Astrocyte of the cerebellum (primary cell): ENCODE results near the gene QSER1.
"Not testable (repeated sequence)": the region's sequence is repeated elsewhere in the genome, so short reads cannot be mapped to it uniquely, and the experiment has no call there.

Source experiments
- DNase-seq: peaks from one replicate; pipeline ENCODE4 v3.0.0-alpha.2; 2011; ENCODE audit warnings: low read depth
- H3K4me3 ChIP-seq: 2 replicates; pipeline ENCODE4 v1.5.1; 2011; ENCODE audit warnings: mild to moderate bottlenecking, low read depth, low read length, moderate library complexity
- in situ Hi-C: cut with HindIII; loops from 2 replicates; pipeline ENCODE4 v1.10.0; 2017; ENCODE audit warnings: low sequenced_read_pairs
- TF ChIP-seq, protein P1 (sequence below): IDR thresholded peaks from 2 replicates; pipeline ENCODE4 v1.5.1; 2012; ENCODE audit warnings: low read length, low read depth, moderate library complexity, mild to moderate bottlenecking; ENCODE audit errors: missing control alignments

Gene QSER1

DNA sequence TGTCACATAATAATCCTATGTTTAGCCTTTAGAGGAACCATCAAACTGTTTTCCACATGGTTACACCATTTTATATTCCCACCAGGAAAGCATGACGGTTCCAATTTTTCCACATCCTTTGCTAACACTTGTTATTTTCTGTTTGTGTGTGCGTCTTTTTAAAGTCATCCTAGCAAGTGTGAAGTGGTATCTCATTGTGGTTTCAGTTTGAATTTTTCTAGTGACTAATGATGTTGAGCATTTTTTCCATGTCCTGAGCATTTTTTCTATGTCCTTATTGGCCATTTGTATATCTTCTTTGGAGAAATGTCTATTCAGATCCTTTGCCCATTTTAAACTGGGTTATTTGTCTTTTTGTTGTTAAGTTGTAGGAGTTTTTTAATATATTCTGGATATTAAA lies 69.4 kb downstream of the QSER1 start:
- in situ Hi-C loops, result no loop called here
- H3K4me3 ChIP-seq, result no peak overlapping the region
- peak; percentile 4 for DNase-seq
- TF ChIP-seq, protein P1, sequence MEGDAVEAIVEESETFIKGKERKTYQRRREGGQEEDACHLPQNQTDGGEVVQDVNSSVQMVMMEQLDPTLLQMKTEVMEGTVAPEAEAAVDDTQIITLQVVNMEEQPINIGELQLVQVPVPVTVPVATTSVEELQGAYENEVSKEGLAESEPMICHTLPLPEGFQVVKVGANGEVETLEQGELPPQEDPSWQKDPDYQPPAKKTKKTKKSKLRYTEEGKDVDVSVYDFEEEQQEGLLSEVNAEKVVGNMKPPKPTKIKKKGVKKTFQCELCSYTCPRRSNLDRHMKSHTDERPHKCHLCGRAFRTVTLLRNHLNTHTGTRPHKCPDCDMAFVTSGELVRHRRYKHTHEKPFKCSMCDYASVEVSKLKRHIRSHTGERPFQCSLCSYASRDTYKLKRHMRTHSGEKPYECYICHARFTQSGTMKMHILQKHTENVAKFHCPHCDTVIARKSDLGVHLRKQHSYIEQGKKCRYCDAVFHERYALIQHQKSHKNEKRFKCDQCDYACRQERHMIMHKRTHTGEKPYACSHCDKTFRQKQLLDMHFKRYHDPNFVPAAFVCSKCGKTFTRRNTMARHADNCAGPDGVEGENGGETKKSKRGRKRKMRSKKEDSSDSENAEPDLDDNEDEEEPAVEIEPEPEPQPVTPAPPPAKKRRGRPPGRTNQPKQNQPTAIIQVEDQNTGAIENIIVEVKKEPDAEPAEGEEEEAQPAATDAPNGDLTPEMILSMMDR, result no peak

DNA sequence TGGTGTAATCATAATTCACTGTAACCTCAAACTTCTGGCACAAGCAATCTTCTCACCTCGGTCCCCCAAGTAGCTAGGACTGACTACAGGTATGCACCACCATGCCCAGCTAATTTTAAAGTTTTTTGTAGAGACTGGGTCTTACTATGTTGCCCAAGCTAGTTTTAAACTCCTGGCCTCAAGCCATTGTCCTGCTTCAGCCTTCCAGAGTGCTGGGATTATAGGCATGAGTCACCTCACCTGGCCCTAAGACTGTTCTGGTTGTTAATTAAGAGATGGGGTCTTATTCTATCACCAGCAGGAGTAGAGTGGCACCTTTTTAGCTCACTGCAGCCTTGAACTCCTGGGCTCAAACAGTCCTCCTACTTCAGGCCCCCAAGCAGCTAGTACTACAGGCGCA lies 71.1 kb downstream of the QSER1 start:
- no peak overlapping the region for H3K4me3 ChIP-seq
- in situ Hi-C loops, result no loop called here
- no peak for DNase-seq
- TF ChIP-seq, protein P1, result no peak

DNA sequence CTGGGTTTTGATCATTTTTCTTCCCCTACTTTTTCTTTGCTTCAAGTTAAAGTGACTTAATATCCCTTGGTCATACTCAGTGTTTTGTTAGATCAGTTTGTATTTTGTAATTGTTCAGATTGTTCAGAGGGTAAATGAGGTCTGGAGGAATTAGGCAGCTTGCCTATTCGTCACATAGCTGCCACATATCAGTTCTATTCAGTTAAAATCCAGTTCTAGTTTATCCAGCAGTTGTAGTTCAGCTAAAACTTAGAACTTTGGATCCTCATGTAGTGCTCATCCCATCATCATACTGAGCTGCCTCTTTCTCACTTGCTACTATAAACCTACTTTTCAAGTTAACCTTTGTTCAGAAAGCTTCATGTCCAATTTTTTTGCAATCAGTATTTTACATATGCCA lies 75.9 kb downstream of the QSER1 start:
- in situ Hi-C loops, result no loop called here
- TF ChIP-seq, protein P1, result no peak
- no peak overlapping the region for H3K4me3 ChIP-seq
- DNase-seq, result no peak

DNA sequence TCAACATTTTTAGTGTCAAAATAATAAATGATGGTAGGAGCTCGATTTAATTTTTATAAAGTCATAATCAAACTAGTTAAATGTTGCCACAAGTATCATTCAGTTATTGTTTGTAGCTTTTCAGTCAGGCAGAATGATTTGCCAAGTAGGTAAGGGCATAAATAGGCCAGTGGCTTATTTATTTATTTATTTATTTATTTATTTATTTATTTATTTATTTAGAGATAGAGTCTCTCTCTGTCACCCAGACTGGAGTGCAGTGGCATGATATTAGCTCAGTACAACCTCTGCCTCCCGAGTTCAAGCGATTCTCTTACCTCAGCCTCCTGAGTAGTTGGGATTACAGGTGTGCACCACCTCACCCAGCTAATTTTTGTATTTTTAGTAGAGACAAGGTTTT lies 79.6 kb downstream of the QSER1 start:
- DNase-seq, in situ Hi-C loops, H3K4me3 ChIP-seq: not testable (repeated sequence)

DNA sequence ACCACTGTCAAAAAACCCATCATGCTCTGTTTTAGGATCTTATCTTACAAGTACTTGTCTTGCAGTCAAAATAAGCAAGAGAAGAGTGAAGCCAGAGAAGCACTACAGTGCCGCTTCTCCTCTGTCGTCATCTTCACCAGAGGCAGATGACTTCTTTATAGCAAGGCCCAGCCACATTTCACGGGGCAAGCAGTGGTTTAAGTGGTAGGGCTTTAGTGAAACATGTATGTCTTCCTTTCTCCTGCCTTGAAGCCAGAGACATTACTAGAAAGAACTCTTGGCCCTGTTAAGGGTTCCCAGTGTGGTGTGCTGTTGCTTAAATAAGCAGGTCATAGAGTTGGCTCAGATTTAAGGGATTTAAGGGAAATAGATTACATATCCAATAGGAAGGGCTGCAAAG lies 80.2 kb downstream of the QSER1 start:
- no peak overlapping the region for H3K4me3 ChIP-seq
- TF ChIP-seq, protein P1, result no peak
- in situ Hi-C loops, result no loop called here
- DNase-seq, result no peak

DNA sequence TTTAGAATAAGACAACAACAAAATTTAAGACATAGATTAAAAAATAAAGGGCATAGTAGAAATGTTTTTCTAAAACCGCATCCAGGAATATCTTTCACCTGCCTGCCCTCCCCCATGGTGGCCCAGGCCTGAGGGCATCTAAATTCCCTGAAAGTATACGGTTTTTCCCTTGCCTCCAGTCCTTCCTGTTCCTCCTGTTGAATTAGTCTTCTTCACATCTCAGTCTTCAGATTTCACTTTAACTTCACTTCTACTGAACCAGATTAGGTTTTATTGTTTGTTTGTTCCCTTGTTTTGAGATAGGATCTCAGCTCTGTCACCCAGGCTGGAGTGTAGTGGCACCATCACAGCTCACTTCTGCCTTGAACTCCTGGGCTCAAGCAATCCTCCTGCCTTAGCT lies 90.0 kb downstream of the QSER1 start:
- no peak overlapping the region for H3K4me3 ChIP-seq
- TF ChIP-seq, protein P1, result no peak
- DNase-seq, result no peak
- in situ Hi-C loops, result no loop called here

DNA sequence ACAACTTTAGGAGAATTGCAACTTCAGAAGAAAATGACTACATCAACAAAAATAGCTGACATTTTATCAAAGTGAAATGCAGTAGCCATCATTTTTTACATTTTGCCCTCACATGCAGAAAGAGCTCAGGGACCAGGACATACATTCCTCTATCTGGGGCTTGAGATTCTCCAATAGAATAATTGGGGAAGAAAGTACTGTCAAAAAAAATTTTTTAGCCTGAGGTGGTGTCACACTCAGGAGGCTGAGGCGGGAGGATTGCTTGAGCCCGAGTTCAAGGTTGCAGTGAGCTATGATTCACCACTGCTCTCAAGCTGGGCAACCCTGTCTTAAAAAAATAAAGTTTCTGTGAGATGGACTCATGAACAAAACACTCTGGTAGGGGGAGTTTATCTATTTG lies 90.9 kb downstream of the QSER1 start:
- in situ Hi-C loops, result no loop called here
- no peak for DNase-seq
- no peak overlapping the region for H3K4me3 ChIP-seq
- TF ChIP-seq, protein P1, result no peak
